K562 (cell line): Measurements from ENCODE around the gene CYP2W1. TPM values are rescaled to one million over a fixed set of nuclear protein-coding genes. Genes with fewer than 3 reads are reported as not detected.

Source experiments
- ATAC-seq: fragments of 200-7000 bp; cut with Tn5 transposase; 3 replicates; pipeline ENCODE4 v1.9.1; 2020; ENCODE audit warnings: moderate library complexity
- BruUV-seq: library from RNA; stranded (reverse); fragments of 400-500 nt; replicated peaks from 2 replicates; lab custom pipeline; 2021; lab: Mats Ljungman, UMichigan
- CTCF ChIA-PET: fragments of 300-600 bp; formaldehyde crosslinking; extraction: SDS; loops from one replicate; lab custom pipeline; 2021; ENCODE audit warnings: low intra/inter-chr PET ratio; lab: Yijun Ruan, JAX
- POLR2A ChIA-PET: fragments of 300-600, 350-650 bp; sonication (Branson Sonifier 250); formaldehyde crosslinking; extraction: SDS; loops from one replicate; lab custom pipeline; 2021; ENCODE audit warnings: antibody characterized with exemption, inconsistent platforms; lab: Yijun Ruan, JAX
- DNase-seq, 4 experiments: peaks; one replicate each; pipeline versions ENCODE4 v3.0.0 to v3.0.0-alpha.2; 2011 to 2018; ENCODE audit warnings: low spot score in 3 of 4, mixed read lengths in 3 of 4; ENCODE audit errors: extremely low read depth in 1 of 4
- FAIRE-seq: peaks from 2 replicates; lab custom pipeline; 2011; peaks lifted over from hg19 to GRCh38; lab: Jason Lieb, UNC
- H2AFZ ChIP-seq: 2 replicates; pipeline ENCODE4 v1.6.0; 2011; ENCODE audit warnings: low read depth, low read length, control low read depth, inconsistent platforms
- H3K27ac ChIP-seq: fragments of 200-600 bp; 3 replicates; pipeline ENCODE4 v1.8.0; 2011; ENCODE audit warnings: low read depth, mild to moderate bottlenecking, control low read depth, inconsistent platforms, low read length, moderate library complexity, mixed read lengths; ENCODE audit errors: extremely low read depth
- H3K27me3 ChIP-seq, 2 experiments: fragments of 300-600 bp in 1 of 2; 2 replicates in 1 of 2; 3 replicates in 1 of 2; pipeline versions ENCODE4 v1.6.0 to v1.8.0; 2011; ENCODE audit warnings: inconsistent platforms in 2 of 2, low read length in 2 of 2, mild to moderate bottlenecking in 1 of 2, mixed read lengths in 1 of 2, moderate library complexity in 1 of 2; ENCODE audit not compliant: control insufficient read depth in 2 of 2, insufficient read depth in 2 of 2
- H3K36me3 ChIP-seq: fragments of 300-600 bp; 3 replicates; pipeline ENCODE4 v1.8.0; 2011; ENCODE audit warnings: mild to moderate bottlenecking, low read length, inconsistent platforms; ENCODE audit not compliant: control insufficient read depth, insufficient read depth
- H3K4me1 ChIP-seq, 2 experiments: fragments of 200-600 bp in 1 of 2; replicated peaks in 1 of 2; 2 replicates in 1 of 2; 3 replicates in 1 of 2; pipeline versions ENCODE4 v1.5.1 to v1.8.0; 2011; ENCODE audit warnings: inconsistent platforms in 2 of 2, low read length in 2 of 2, mild to moderate bottlenecking in 1 of 2, mixed read lengths in 1 of 2, moderate library complexity in 1 of 2; ENCODE audit not compliant: control insufficient read depth in 2 of 2, insufficient read depth in 2 of 2
- H3K4me2 ChIP-seq: 2 replicates; pipeline ENCODE4 v1.6.1; 2011; ENCODE audit warnings: low read length, control low read depth, inconsistent platforms, mixed read lengths; ENCODE audit not compliant: insufficient read depth
- H3K4me3 ChIP-seq: fragments of 200-600 bp; sonication (generic), shearing (Covaris generic); 2 replicates; pipeline ENCODE4 v1.5.1; 2016; ENCODE audit warnings: control low read depth, inconsistent platforms
- H3K79me2 ChIP-seq: fragments of 200-600 bp; 3 replicates; pipeline ENCODE4 v1.8.0; 2011; ENCODE audit warnings: low read length, inconsistent platforms; ENCODE audit not compliant: control insufficient read depth, insufficient read depth
- H3K9ac ChIP-seq, 2 experiments: 2 replicates each; pipeline versions ENCODE4 v1.6.0 to v1.6.1; 2011; ENCODE audit warnings: low read depth in 2 of 2, low read length in 2 of 2, control low read depth in 1 of 2, inconsistent platforms in 1 of 2, mild to moderate bottlenecking in 1 of 2, mixed read lengths in 1 of 2; ENCODE audit not compliant: insufficient read depth in 1 of 2
- H3K9me1 ChIP-seq: one replicate; pipeline ENCODE4 v1.6.0; 2011; ENCODE audit warnings: inconsistent platforms, mild to moderate bottlenecking, low read length, moderate library complexity; ENCODE audit not compliant: control insufficient read depth, insufficient read depth
- H3K9me3 ChIP-seq: replicated peaks from 2 replicates; pipeline ENCODE4 v1.5.1; 2011; ENCODE audit warnings: low read depth, low read length, inconsistent platforms; ENCODE audit not compliant: control insufficient read depth, insufficient read depth
- H4K20me1 ChIP-seq: replicated peaks from 2 replicates; pipeline ENCODE4 v1.6.1; 2011; ENCODE audit warnings: low read length, inconsistent platforms, mixed read lengths; ENCODE audit not compliant: control insufficient read depth, insufficient read depth
- CBFA2T2 ChIP-seq: fragments of 450-650 bp; conservative IDR thresholded peaks from 2 replicates; pipeline ENCODE4 v1.6.1; 2017; ENCODE audit warnings: mild to moderate bottlenecking
- IRF2 ChIP-seq: sonication (generic); formaldehyde crosslinking; IDR thresholded peaks from 2 replicates; pipeline ENCODE4 v1.8.1; 2022; ENCODE audit warnings: mild to moderate bottlenecking, missing genetic modification reagents
- KLF1 ChIP-seq: fragments of 450-650 bp; IDR thresholded peaks from 2 replicates; pipeline ENCODE4 v1.6.1; 2016; ENCODE audit warnings: missing genetic modification characterization, missing compliant biosample characterization
- MAFK ChIP-seq: IDR thresholded peaks from 2 replicates; pipeline ENCODE4 v1.6.1; 2011; ENCODE audit warnings: low read length, improper control_type of control experiment
- MCM2 ChIP-seq: fragments of 450-650 bp; IDR thresholded peaks from 2 replicates; pipeline ENCODE4 v1.6.1; 2017; ENCODE audit warnings: low read depth, mild to moderate bottlenecking
- MCM7 ChIP-seq, 2 experiments: fragments of 450-650 bp; IDR thresholded peaks; 2 replicates each; pipeline ENCODE4 v1.6.1; 2016 to 2018
- MTA2 ChIP-seq: fragments of 450-650 bp; IDR thresholded peaks from 2 replicates; pipeline ENCODE4 v1.6.1; 2016; ENCODE audit warnings: low read depth
- RBM17 ChIP-seq: fragments of 200-400 bp; formaldehyde crosslinking; IDR thresholded peaks from 2 replicates; pipeline ENCODE4 v1.6.1; 2017; ENCODE audit warnings: low read depth, mild to moderate bottlenecking, low read length, borderline replicate concordance
- RBM25 ChIP-seq: fragments of 200-400 bp; formaldehyde crosslinking; IDR thresholded peaks from 2 replicates; pipeline ENCODE4 v1.6.1; 2018; ENCODE audit warnings: low read length, low read depth, moderate library complexity; ENCODE audit not compliant: severe bottlenecking
- SMAD4 ChIP-seq: fragments of 250-450 bp; sonication (Bioruptor Pico); conservative IDR thresholded peaks from 2 replicates; pipeline ENCODE4 v1.8.0; 2021; ENCODE audit warnings: inconsistent platforms, mild to moderate bottlenecking, moderate library complexity
- SRSF1 ChIP-seq: fragments of 200-400 bp; formaldehyde crosslinking; IDR thresholded peaks from 2 replicates; pipeline ENCODE4 v1.6.1; 2017; ENCODE audit warnings: mild to moderate bottlenecking, low read depth, low read length, moderate library complexity
- TEAD4 ChIP-seq, 2 experiments: sonication (generic) in 1 of 2; formaldehyde crosslinking in 1 of 2; IDR thresholded peaks; 2 replicates each; pipeline versions ENCODE4 v1.6.1 to v1.8.0; 2012 to 2022; ENCODE audit warnings: borderline replicate concordance in 1 of 2, inconsistent platforms in 1 of 2, low read length in 1 of 2, mild to moderate bottlenecking in 1 of 2, missing genetic modification reagents in 1 of 2
- ZFP1 ChIP-seq: fragments of 450-650 bp; formaldehyde crosslinking; IDR thresholded peaks from 2 replicates; pipeline ENCODE4 v1.4.0; 2020; ENCODE audit warnings: mild to moderate bottlenecking, mixed read lengths
- ZNF124 ChIP-seq: sonication (generic); formaldehyde crosslinking; IDR thresholded peaks from 2 replicates; pipeline ENCODE4 v1.8.1; 2022; ENCODE audit warnings: missing genetic modification reagents
- ZNF224 ChIP-seq: sonication (generic); formaldehyde crosslinking; IDR thresholded peaks from 2 replicates; pipeline ENCODE4 v1.8.0; 2022; ENCODE audit warnings: mild to moderate bottlenecking, missing genetic modification reagents
- ZNF584 ChIP-seq: fragments of 200-800 bp; sonication (Bioruptor generic); IDR thresholded peaks from 2 replicates; pipeline ENCODE4 v1.6.1; 2016; ENCODE audit warnings: low read depth, mild to moderate bottlenecking, missing genetic modification characterization, missing compliant biosample characterization
- WGBS: fragments of 100-300 bp; shearing (Covaris generic); methylation state at CpG from one replicate; pipeline ENCODE4 v1.1.6; 2016; ENCODE audit warnings: low coverage, mixed read lengths; ENCODE audit not compliant: insufficient coverage; ENCODE audit errors: missing lambda C conversion rate; 5-methylcytosine and 5-hydroxymethylcytosine counted together
- in situ Hi-C: fragments of 300-500 bp; cut with MboI; formaldehyde crosslinking; loops from 4 replicates; pipeline ENCODE4 v1.15.0; 2018; ENCODE audit warnings: inconsistent platforms, mixed read lengths
- intact Hi-C: fragments of 100-400 bp; cut with micrococcal nuclease; formaldehyde crosslinking; loops from 2 replicates; pipeline ENCODE4 v1.14.2; 2022
- polyA plus RNA-seq, 8 experiments: library from polyadenylated mRNA; depleted of rRNA in 4 of 8; stranded (reverse) in 5 of 8; unstranded in 3 of 8; fragments of >200 nt; fragmentation: Nextera tagmentation in 2 of 8; fragmentation: Illumina TruSeq in 1 of 8; extraction: Ambion mirVana in 2 of 8; extraction: Trizol in 1 of 8; gene quantifications; 2 replicates each; pipeline versions ENCODE4 v1.2.1 to v1.2.3, GENCODE V29; 2011 to 2014; ENCODE audit warnings: inconsistent platforms in 1 of 8, missing spikeins in 1 of 8
- total RNA-seq, 7 experiments: library from RNA; depleted of rRNA in 6 of 7; stranded (reverse); fragments of >200 nt in 6 of 7; fragmentation: Illumina TruSeq in 2 of 7; extraction: Trizol in 2 of 7; gene quantifications; 2 replicates each; pipeline versions ENCODE4 v1.2.1 to v1.2.3, GENCODE V29; 2011 to 2021; ENCODE audit warnings: low replicate concordance in 1 of 7
- TF ChIP-seq, protein P1 (sequence below): sonication (generic); formaldehyde crosslinking; IDR thresholded peaks from 2 replicates; pipeline ENCODE4 v1.8.1; 2023; ENCODE audit warnings: mild to moderate bottlenecking, missing genetic modification reagents
- TF ChIP-seq, protein P2 (sequence below): IDR thresholded peaks from 2 replicates; pipeline ENCODE4 v1.6.1; 2011; ENCODE audit warnings: borderline replicate concordance, low read depth, mild to moderate bottlenecking, moderate library complexity, low read length; ENCODE audit not compliant: insufficient read depth, poor library complexity, severe bottlenecking

Gene CYP2W1
- total and polyA plus RNA-seq, 9 of the 15 experiments (the other 6 are each of a cell fraction or from before 2014, with no cell fraction given), result not detected

DNA sequence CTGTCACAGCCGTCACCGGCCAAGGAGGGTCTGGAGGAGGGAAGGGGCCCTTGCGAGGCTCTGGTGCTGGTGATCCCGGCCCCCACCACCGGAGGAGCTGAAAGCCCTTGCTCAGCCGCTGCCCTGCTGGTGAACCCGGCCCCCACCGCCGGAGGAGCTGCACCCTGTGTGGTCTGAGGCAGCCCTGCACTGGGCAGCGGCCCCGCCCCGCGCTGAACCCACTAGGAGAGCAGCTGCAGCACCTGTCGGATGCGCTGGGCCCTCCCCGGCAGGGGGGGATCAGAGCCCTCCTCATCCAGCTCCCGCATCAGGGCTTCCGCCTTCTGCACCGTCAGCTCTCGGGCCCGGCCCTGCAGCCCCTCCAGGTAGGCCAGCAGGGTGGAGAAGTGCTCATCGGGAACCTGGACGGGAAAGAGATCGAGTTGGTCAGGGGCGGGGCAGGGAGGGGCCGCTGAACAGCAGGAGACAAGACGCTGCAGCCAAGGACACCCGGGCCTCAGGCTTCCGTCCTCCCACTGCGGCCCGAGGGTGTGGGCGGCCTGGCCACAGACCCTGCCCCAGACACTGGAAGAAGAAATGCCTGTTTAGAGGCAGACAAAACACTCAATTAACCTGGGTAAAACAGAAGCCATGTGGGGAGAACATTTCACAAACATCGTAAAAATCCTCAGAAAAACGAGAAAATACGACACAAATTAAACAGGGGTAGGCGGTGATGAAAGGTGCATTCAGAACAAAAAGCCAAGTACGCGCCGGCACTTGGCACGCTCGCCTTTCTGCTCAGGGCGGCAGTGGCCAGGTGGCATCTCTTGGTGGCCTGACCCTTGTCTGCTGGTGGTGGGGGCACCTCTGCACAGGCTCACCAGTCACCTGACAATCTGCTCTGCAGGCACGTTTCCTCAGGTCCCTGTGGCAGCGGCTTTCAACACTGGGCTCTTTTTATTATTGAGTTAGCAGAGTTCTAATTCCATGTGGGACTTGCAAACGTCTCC is 14.7 kb downstream of the CYP2W1 start:
- Histone ChIP-seq H3K4me3 (no peak overlapping the region), H3K9me1 (no peaks in the 10 kb centered on the region), H3K9me3 (no peaks in the 10 kb centered on the region), H3K27ac (no peak overlapping the region), H3K36me3 (peaks cover 18% of the 10 kb centered on the region; the same call in 1 of the 3 replicates), H4K20me1 (no peaks in the 10 kb centered on the region), H3K79me2 (no peaks in the 10 kb centered on the region), H3K4me2 (no peak overlapping the region), H2AFZ (no peak overlapping the region), H3K9ac (peak overlapping the region in 1 of 2 experiments; percentile 9; a peak in 1 of 4 replicates), H3K27me3 (no peaks in the 10 kb centered on the region), H3K4me1 (peaks cover 0 to 68% of the 10 kb centered on the region in 2 experiments; a peak in 2 of 5 replicates)
- intact Hi-C loops (no loop called here), in situ Hi-C loops (loop anchor here (5.0 to 25.0 kb wide), 2 partner anchors 65 to 165 kb away; partner anchors contain the start of gene ZFAND2A)
- FAIRE-seq (no peak), ATAC-seq (peak; percentile 44), DNase-seq (peak; percentile 28 to 51 (median 44))
- 72% methylated on average over 22 of the region's 45 CpGs for WGBS
- no TSS peak for BruUV-seq
- POLR2A ChIA-PET, result interaction anchor here (0.6 to 1.0 kb wide), 3 partner anchors 43 to 506 kb away, joined by 3 to 4 read pairs (median 3); no protein-coding TSS in a partner anchor
- CTCF ChIA-PET, result interaction anchor here (0.5 to 1.6 kb wide), 2 partner anchors 38 to 68 kb away, joined by 4 to 8 read pairs; no protein-coding TSS in a partner anchor
- TF ChIP-seq SRSF1 (no peak), SMAD4 (no peak), MTA2 (no peak), MCM7 (IDR thresholded peaks at IDR 0.05) (no peak), IRF2 (CRISPR knock-in tag) (no peak), MAFK (no peak), TEAD4 (IDR thresholded peaks at IDR 0.05; ENCODE audit: low read length) (no peak), TEAD4 (CRISPR knock-in tag; IDR thresholded peaks at IDR 0.05; ENCODE audit: borderline replicate concordance) (no peak), ZFP1 (CRISPR knock-in tag) (no peak), RBM17 (no peak), CBFA2T2 (no peak), ZNF584 (CRISPR knock-in tag) (no peak), ZNF124 (CRISPR knock-in tag) (no peak), MCM2 (no peak), RBM25 (no peak), ZNF224 (CRISPR knock-in tag) (no peak), KLF1 (no peak)
- TF ChIP-seq, protein P1, sequence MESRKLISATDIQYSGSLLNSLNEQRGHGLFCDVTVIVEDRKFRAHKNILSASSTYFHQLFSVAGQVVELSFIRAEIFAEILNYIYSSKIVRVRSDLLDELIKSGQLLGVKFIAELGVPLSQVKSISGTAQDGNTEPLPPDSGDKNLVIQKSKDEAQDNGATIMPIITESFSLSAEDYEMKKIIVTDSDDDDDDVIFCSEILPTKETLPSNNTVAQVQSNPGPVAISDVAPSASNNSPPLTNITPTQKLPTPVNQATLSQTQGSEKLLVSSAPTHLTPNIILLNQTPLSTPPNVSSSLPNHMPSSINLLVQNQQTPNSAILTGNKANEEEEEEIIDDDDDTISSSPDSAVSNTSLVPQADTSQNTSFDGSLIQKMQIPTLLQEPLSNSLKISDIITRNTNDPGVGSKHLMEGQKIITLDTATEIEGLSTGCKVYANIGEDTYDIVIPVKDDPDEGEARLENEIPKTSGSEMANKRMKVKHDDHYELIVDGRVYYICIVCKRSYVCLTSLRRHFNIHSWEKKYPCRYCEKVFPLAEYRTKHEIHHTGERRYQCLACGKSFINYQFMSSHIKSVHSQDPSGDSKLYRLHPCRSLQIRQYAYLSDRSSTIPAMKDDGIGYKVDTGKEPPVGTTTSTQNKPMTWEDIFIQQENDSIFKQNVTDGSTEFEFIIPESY (CRISPR knock-in tag), result peak; percentile 86
- TF ChIP-seq, protein P2, sequence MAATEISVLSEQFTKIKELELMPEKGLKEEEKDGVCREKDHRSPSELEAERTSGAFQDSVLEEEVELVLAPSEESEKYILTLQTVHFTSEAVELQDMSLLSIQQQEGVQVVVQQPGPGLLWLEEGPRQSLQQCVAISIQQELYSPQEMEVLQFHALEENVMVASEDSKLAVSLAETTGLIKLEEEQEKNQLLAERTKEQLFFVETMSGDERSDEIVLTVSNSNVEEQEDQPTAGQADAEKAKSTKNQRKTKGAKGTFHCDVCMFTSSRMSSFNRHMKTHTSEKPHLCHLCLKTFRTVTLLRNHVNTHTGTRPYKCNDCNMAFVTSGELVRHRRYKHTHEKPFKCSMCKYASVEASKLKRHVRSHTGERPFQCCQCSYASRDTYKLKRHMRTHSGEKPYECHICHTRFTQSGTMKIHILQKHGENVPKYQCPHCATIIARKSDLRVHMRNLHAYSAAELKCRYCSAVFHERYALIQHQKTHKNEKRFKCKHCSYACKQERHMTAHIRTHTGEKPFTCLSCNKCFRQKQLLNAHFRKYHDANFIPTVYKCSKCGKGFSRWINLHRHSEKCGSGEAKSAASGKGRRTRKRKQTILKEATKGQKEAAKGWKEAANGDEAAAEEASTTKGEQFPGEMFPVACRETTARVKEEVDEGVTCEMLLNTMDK, result peak; percentile 13
